ENCODE data around the gene OXSR1. TPM values are rescaled to one million over a fixed set of nuclear protein-coding genes. Genes with fewer than 3 reads are reported as not detected.

Gene OXSR1
- total RNA-seq, result 10 to 100 TPM; 30.5 to 31.0 TPM

DNA sequence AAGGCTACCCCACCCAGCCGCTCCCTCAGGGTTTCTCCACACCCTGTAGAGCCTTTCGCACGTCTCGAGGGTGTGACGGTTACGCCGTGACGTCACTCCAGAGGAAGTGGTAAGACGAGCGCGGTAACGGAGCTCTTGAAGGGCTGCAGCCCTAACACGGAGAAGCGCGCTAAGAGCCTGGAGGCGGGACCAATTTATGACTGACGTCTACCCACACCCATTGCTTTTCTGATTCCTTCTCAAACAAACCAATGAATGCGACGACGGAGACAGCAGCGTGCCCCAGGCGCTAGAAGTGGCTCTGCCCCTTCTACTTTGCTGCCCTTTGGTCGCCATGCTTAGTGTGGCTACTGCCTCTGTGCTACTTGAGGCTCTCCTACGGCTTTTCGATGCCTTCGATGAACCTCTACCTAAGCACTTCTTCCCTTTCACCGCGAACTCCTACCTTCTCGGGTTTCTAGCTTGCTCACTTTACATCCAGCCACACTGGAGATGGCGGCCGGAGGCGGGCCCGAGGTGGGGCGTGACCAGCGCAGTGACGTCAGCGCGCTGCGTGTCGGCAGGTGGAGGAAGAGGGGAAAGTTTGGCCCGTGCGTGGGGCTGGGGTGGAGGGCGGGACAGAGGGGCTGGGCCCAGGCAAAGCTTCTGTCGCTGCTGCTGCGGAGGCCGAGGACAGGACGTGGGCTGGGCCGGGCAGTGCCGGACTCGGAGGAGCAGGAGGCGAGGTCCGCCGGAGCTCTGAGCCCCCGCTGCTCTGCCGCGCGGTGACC is at the start of gene OXSR1:
Gene OXSR1, plus strand, starts transcription at position 586 of the 770 bp plus-strand sequence. CDS start 340 bp downstream, outside the sequence.
- H3K4me3 ChIP-seq, result peak within 1 kb of the TSS; percentile 85
- DNase-seq (ENCODE audit: low spot score), result peak; percentile 97
- peaks cover 17 to 32% of the 10 kb centered on the region in 2 donors for H3K4me1 ChIP-seq (ENCODE audit: control insufficient read depth in 1 of 2, low read depth in 2 of 2)
- no peaks in the 10 kb centered on the region for H3K9me3 ChIP-seq
- ATAC-seq (ENCODE audit: insufficient number of reproducible peaks, low FRiP score, low read depth), result peak; percentile 98
- TF ChIP-seq, protein P1, sequence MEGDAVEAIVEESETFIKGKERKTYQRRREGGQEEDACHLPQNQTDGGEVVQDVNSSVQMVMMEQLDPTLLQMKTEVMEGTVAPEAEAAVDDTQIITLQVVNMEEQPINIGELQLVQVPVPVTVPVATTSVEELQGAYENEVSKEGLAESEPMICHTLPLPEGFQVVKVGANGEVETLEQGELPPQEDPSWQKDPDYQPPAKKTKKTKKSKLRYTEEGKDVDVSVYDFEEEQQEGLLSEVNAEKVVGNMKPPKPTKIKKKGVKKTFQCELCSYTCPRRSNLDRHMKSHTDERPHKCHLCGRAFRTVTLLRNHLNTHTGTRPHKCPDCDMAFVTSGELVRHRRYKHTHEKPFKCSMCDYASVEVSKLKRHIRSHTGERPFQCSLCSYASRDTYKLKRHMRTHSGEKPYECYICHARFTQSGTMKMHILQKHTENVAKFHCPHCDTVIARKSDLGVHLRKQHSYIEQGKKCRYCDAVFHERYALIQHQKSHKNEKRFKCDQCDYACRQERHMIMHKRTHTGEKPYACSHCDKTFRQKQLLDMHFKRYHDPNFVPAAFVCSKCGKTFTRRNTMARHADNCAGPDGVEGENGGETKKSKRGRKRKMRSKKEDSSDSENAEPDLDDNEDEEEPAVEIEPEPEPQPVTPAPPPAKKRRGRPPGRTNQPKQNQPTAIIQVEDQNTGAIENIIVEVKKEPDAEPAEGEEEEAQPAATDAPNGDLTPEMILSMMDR (IDR thresholded peaks at IDR 0.05), result no peak
- H3K36me3 ChIP-seq, result no peaks in the 10 kb centered on the region
- H3K27me3 ChIP-seq (replicated peaks; ENCODE audit: insufficient read depth), result no peaks in the 10 kb centered on the region
- H3K27ac ChIP-seq, result peak within 1 kb of the TSS; percentile 82 to 93

DNA sequence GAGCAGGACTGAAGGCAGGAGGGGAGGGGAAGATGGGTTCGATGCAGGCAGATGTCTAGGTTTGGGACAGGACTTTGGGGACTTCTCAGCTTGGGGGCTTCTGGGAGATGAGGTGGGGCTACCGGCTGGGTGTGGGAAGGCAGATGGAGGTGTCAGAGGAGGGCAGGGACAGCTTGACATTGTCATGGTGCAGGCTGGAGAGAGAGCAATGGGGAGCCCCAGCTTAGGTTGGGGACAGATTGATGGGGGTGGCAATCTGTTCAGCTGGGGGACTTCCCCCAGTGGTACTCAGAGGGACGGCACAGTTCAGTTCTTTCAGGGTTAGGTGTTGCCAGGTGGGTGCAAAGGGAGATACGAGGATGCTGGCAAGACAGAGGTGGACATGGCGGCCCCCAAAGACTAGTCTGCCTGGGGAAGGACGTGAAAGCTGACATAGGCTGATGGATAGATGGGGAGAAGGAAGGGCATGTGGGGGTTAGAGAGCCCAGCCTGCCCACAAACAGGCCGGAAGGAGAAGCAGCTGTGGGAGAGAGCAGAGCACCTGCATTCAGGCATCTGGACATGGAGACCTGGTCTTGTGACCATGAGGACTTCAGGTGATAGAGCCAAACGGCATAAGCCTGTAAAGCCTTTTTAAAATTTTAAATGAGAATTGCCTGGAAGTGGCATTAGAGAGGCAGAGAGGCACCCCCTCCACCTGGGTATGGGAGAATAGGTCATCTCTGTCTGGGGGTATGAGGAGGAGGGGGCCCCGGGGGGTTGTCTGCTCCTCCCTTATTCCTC is 49.5 kb upstream of the OXSR1 start:
- TF ChIP-seq, protein P1 (IDR thresholded peaks at IDR 0.05), result no peak
- Histone ChIP-seq H3K27ac (no peak overlapping the region), H3K4me1 (ENCODE audit: control insufficient read depth in 1 of 2, low read depth in 2 of 2) (no peaks in the 10 kb centered on the region), H3K4me3 (no peak overlapping the region), H3K9me3 (no peaks in the 10 kb centered on the region), H3K36me3 (no peaks in the 10 kb centered on the region), H3K27me3 (replicated peaks; ENCODE audit: insufficient read depth) (no peaks in the 10 kb centered on the region)
- ATAC-seq (ENCODE audit: insufficient number of reproducible peaks, low FRiP score, low read depth) (no peak), DNase-seq (ENCODE audit: low spot score) (no peak)

DNA sequence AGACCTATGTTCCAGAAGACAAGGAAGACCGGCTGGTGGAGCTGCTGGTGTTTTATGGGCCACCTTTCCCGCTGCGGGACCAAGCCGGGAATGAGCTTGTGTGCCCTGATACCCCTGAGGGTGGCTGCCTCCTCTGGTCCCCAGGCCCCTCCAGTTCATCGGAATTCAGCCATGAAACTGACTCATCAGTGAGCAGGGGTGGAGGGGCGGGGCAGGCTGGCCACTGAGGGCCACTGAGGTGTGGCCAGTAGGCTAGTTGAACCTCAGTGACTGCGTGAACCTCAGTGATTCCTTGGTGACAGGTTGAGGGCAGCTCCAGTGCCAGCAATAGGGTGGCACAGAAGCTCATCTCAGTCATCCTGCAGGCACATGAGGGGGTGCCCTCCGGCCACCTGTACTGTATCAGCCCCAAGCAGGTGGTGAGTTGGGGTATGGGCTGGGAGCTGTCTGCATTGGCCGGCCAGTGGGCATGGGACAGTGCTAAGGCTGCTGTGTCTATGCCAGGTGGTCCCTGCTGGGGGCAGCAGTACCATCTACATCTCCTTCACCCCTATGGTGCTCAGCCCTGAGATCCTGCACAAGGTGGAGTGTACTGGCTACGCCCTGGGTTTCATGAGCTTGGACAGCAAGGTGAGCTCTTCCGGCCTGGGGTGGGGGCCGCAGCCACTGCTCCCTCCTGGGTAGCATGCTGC is 48.7 kb upstream of the OXSR1 start:
- no peak for ATAC-seq (ENCODE audit: insufficient number of reproducible peaks, low FRiP score, low read depth)

DNA sequence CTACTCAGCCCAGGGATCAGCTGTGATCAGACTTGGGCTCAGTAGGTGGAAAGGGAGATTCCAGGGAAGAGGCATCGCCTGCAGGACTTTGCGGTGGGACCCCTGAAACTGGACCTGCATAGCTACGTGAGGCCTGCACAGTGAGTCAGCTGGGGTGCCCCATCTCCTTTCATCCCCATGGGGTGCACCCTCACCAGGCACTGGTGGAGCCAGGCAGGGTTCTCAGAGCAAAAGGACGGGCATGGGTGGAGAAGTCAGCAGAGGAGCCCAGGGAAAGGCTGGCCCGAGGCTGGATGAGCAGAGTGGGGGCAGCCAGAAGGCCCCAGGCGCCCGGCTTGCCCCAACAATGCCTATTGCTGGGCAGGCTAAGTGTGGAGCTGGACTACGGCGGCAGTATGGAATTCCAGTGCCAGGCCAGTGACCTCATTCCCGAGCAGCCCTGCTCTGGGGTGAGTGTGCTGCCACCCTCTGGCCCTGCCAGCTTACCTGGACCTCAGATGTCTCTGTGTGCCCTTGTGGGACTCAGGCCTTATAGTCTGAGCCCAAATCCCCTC is 48.1 kb upstream of the OXSR1 start:
- DNase-seq (ENCODE audit: low spot score) (no peak), ATAC-seq (ENCODE audit: insufficient number of reproducible peaks, low FRiP score, low read depth) (no peak)
- TF ChIP-seq, protein P1 (IDR thresholded peaks at IDR 0.05), result no peak
- peaks cover 9% of the 10 kb centered on the region for H3K36me3 ChIP-seq
- H3K4me3 ChIP-seq, result no peak overlapping the region
- H3K27ac ChIP-seq, result no peak overlapping the region
- H3K27me3 ChIP-seq (replicated peaks; ENCODE audit: insufficient read depth), result no peaks in the 10 kb centered on the region
- no peaks in the 10 kb centered on the region for H3K9me3 ChIP-seq
- H3K4me1 ChIP-seq (ENCODE audit: control insufficient read depth in 1 of 2, low read depth in 2 of 2), result no peaks in the 10 kb centered on the region

More for the DNA sequence above, 48.7 kb upstream of the OXSR1 start:
- Histone ChIP-seq H3K36me3 (peaks cover 3% of the 10 kb centered on the region), H3K27ac (no peak overlapping the region), H3K9me3 (no peaks in the 10 kb centered on the region), H3K4me1 (ENCODE audit: control insufficient read depth in 1 of 2, low read depth in 2 of 2) (no peaks in the 10 kb centered on the region), H3K27me3 (replicated peaks; ENCODE audit: insufficient read depth) (no peaks in the 10 kb centered on the region), H3K4me3 (no peak overlapping the region)
- DNase-seq (ENCODE audit: low spot score), result no peak
- TF ChIP-seq, protein P1 (IDR thresholded peaks at IDR 0.05), result no peak
